Right atrium auricular region (tissue), 2 donors: ENCODE measurements around the gene IRX6. TPM values are rescaled to one million over a fixed set of nuclear protein-coding genes. Genes with fewer than 3 reads are reported as not detected.

Experiments used
- DNase-seq: peaks from one replicate; pipeline ENCODE4 v3.0.0-alpha.2; 2019; ENCODE audit warnings: low spot score
- H3K27ac ChIP-seq, 2 donors: fragments of 200-600 bp; sonication (generic); 1 replicate in 1 of 2; 2 replicates in 1 of 2; pipeline ENCODE4 v1.5.1; 2016 to 2019
- H3K27me3 ChIP-seq, 2 donors: fragments of 200-600 bp; sonication (generic); one replicate each; pipeline versions ENCODE4 v1.5.1 to v1.6.0; 2017 to 2019
- H3K36me3 ChIP-seq: fragments of 200-600 bp; sonication (generic); one replicate; pipeline ENCODE4 v1.5.1; 2016
- H3K4me1 ChIP-seq, 2 donors: fragments of 200-600 bp; sonication (generic); one replicate each; pipeline versions ENCODE4 v1.5.1 to v1.6.0; 2017 to 2019
- H3K4me3 ChIP-seq, 2 donors: fragments of 200-600 bp; sonication (generic); 1 replicate in 1 of 2; 2 replicates in 1 of 2; pipeline ENCODE4 v1.5.1; 2017 to 2019; ENCODE audit warnings: mild to moderate bottlenecking in 1 of 2, moderate library complexity in 1 of 2
- H3K9me3 ChIP-seq, 2 donors: fragments of 200-600 bp; sonication (generic); one replicate each; pipeline ENCODE4 v1.5.1; 2019
- CTCF ChIP-seq, 2 donors: fragments of 200-600 bp; sonication (generic); IDR thresholded peaks; one replicate each; pipeline ENCODE4 v1.5.1; 2019; ENCODE audit warnings: antibody characterized with exemption in 2 of 2
- total RNA-seq, 2 donors: library from RNA; depleted of rRNA; stranded (reverse); fragments of >200 nt; gene quantifications; one replicate each; pipeline ENCODE4 v1.1.0, GENCODE V29; 2016

The IRX6 gene
- total RNA-seq, 2 donors from 2014 or later = 0.35 TPM; not detected in 1

- peaks cover 0 to 4% of the 10 kb centered on the region in 2 donors for H3K4me1 ChIP-seq
- H3K9me3 ChIP-seq = no peaks in the 10 kb centered on the region
- H3K4me3 ChIP-seq = no peak overlapping the region
- DNase-seq = no peak
- H3K27ac ChIP-seq = no peak overlapping the region
- no peaks in the 10 kb centered on the region for H3K36me3 ChIP-seq
- no peaks in the 10 kb centered on the region for H3K27me3 ChIP-seq
- no peak for TF ChIP-seq CTCF (IDR thresholded peaks at IDR 0.05)
Measured at GRCh38 chr16:55376045-55376444, 52.0 kb downstream of the IRX6 start.

GRCh38 chr16:55376567-55377167, 52.7 kb downstream of the IRX6 start:
- Histone ChIP-seq H3K9me3 (no peaks in the 10 kb centered on the region), H3K4me1 (no peaks in the 10 kb centered on the region), H3K27ac (no peak overlapping the region), H3K36me3 (no peaks in the 10 kb centered on the region), H3K4me3 (no peak overlapping the region), H3K27me3 (no peaks in the 10 kb centered on the region)
- no peak for TF ChIP-seq CTCF (IDR thresholded peaks at IDR 0.05)
- DNase-seq = no peak

GRCh38 chr16:55377840-55378239, 53.8 kb downstream of the IRX6 start:
- Histone ChIP-seq H3K4me3 (no peak overlapping the region), H3K9me3 (no peaks in the 10 kb centered on the region), H3K4me1 (no peaks in the 10 kb centered on the region), H3K27me3 (no peaks in the 10 kb centered on the region), H3K36me3 (no peaks in the 10 kb centered on the region), H3K27ac (no peak overlapping the region)
- no peak for DNase-seq
- no peak for TF ChIP-seq CTCF (IDR thresholded peaks at IDR 0.05)

- Histone ChIP-seq H3K9me3 (no peaks in the 10 kb centered on the region), H3K4me3 (no peak overlapping the region), H3K4me1 (no peaks in the 10 kb centered on the region), H3K27me3 (no peaks in the 10 kb centered on the region), H3K27ac (no peak overlapping the region), H3K36me3 (no peaks in the 10 kb centered on the region)
- DNase-seq = no peak
- no peak for TF ChIP-seq CTCF (IDR thresholded peaks at IDR 0.05)
Measured at GRCh38 chr16:55378616-55379015, 54.6 kb downstream of the IRX6 start.

GRCh38 chr16:55379371-55379770, 55.4 kb downstream of the IRX6 start:
- no peak overlapping the region for H3K27ac ChIP-seq
- no peaks in the 10 kb centered on the region for H3K36me3 ChIP-seq
- H3K27me3 ChIP-seq = no peaks in the 10 kb centered on the region
- TF ChIP-seq CTCF (IDR thresholded peaks at IDR 0.05) = no peak
- no peaks in the 10 kb centered on the region for H3K4me1 ChIP-seq
- no peaks in the 10 kb centered on the region for H3K9me3 ChIP-seq
- H3K4me3 ChIP-seq = no peak overlapping the region
- DNase-seq = no peak

GRCh38 chr16:55379876-55380390, 55.9 kb downstream of the IRX6 start:
- DNase-seq = no peak
- Histone ChIP-seq H3K4me3 (no peak overlapping the region), H3K9me3 (no peaks in the 10 kb centered on the region), H3K36me3 (no peaks in the 10 kb centered on the region), H3K27ac (no peak overlapping the region), H3K4me1 (peaks cover 0 to under 1% of the 10 kb centered on the region in 2 donors), H3K27me3 (no peaks in the 10 kb centered on the region)
- TF ChIP-seq CTCF (IDR thresholded peaks at IDR 0.05) = no peak
